Parathyroid adenoma (tissue), 2 donors: ENCODE results near the gene TRAPPC2B.

Experiments used
- H2AFZ ChIP-seq: fragments of 300-600 bp; sonication (generic); one replicate; pipeline ENCODE4 v1.7.0; 2017; ENCODE audit warnings: antibody characterized with exemption, mild to moderate bottlenecking
- H3K27ac ChIP-seq: fragments of 300-600 bp; sonication (generic); one replicate; pipeline ENCODE4 v1.7.0; 2017
- H3K27me3 ChIP-seq: fragments of 300-600 bp; sonication (generic); one replicate; pipeline ENCODE4 v1.7.0; 2017; ENCODE audit warnings: low read length; ENCODE audit not compliant: control insufficient read depth, insufficient read depth
- H3K36me3 ChIP-seq: fragments of 300-600 bp; sonication (generic); one replicate; pipeline ENCODE4 v1.7.0; 2017; ENCODE audit warnings: low read length; ENCODE audit not compliant: control insufficient read depth, insufficient read depth
- H3K4me1 ChIP-seq: fragments of 300-600 bp; sonication (generic); one replicate; pipeline ENCODE4 v1.7.0; 2017; ENCODE audit warnings: control low read depth
- H3K4me2 ChIP-seq: fragments of 300-600 bp; sonication (generic); one replicate; pipeline ENCODE4 v1.7.0; 2017; ENCODE audit warnings: low read length
- H3K4me3 ChIP-seq: fragments of 300-600 bp; sonication (generic); one replicate; pipeline ENCODE4 v1.7.0; 2017; ENCODE audit warnings: low read depth, low read length
- H3K79me2 ChIP-seq: fragments of 300-600 bp; sonication (generic); one replicate; pipeline ENCODE4 v1.7.0; 2017; ENCODE audit warnings: control low read depth
- H3K9ac ChIP-seq: fragments of 300-600 bp; sonication (generic); one replicate; pipeline ENCODE4 v1.7.0; 2017; ENCODE audit warnings: mild to moderate bottlenecking
- H3K9me3 ChIP-seq: fragments of 300-600 bp; sonication (generic); one replicate; pipeline ENCODE4 v1.7.0; 2017; ENCODE audit warnings: low read length; ENCODE audit not compliant: control insufficient read depth
- TF ChIP-seq, protein P1 (sequence below): fragments of 300-600 bp; sonication (generic); IDR thresholded peaks from one replicate; pipeline ENCODE4 v1.7.0; 2017; ENCODE audit warnings: antibody characterized with exemption, mild to moderate bottlenecking
- donor health status: primary hyperparathyroidism.

Gene TRAPPC2B

DNA sequence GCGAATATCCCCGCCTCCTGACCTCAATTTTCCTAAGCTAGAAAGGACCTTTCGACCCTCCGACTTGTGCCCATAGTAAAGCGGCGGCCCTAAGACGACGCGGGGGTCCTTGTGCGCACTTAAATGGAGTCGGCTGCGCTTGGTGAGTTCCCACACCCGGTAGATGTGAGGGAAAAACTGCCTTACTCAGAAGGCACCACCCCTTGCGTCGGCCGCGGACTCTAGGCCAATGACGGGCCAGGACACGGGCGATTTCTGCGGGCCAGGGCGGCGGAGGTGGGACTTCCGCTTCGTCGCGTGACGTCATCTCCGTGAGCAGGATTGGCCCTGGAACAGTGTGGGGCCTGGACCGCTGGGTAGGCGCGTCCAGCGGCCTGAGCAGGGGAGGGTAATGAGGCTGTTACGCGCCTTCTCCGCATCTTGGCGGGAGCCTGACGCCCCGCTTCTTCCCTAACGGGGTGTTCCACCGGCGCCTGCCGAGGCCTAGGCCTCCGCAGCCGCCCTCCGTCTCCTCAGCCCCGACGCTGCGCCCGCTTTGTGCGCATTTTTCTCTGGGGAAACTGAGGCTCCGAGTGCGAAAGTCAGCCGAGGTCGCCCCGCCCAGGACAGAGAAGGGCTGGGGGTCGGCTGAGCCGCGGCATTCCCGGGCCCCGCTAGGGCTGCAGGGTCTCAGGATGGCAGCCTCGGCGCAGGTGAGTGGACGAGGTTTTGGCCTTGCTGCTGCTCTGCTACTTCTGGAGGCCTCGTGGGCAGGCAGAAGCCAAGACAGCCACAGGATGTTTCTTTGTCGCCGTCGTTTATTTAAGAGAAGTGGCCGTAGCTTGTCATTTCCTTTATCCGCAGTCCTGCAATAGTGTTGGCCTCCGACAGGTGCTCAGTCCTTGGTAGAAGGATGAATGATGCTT lies 42.9 kb upstream of the TRAPPC2B start, which contains the start of gene ZNF543:
ZNF543 (plus strand) TSS at position 293 of the 905 bp plus-strand sequence; CDS start at position 675, 382 bp downstream.
- peak within 1 kb of the TSS; percentile 89 for H3K9ac ChIP-seq
- H3K36me3 ChIP-seq, result no peaks in the 10 kb centered on the region
- H3K79me2 ChIP-seq, result peaks cover 32% of the 10 kb centered on the region
- no peaks in the 10 kb centered on the region for H3K27me3 ChIP-seq
- peak within 1 kb of the TSS; percentile 91 for H3K27ac ChIP-seq
- peaks cover 3% of the 10 kb centered on the region for H3K4me1 ChIP-seq
- H3K9me3 ChIP-seq, result no peaks in the 10 kb centered on the region
- TF ChIP-seq, protein P1, sequence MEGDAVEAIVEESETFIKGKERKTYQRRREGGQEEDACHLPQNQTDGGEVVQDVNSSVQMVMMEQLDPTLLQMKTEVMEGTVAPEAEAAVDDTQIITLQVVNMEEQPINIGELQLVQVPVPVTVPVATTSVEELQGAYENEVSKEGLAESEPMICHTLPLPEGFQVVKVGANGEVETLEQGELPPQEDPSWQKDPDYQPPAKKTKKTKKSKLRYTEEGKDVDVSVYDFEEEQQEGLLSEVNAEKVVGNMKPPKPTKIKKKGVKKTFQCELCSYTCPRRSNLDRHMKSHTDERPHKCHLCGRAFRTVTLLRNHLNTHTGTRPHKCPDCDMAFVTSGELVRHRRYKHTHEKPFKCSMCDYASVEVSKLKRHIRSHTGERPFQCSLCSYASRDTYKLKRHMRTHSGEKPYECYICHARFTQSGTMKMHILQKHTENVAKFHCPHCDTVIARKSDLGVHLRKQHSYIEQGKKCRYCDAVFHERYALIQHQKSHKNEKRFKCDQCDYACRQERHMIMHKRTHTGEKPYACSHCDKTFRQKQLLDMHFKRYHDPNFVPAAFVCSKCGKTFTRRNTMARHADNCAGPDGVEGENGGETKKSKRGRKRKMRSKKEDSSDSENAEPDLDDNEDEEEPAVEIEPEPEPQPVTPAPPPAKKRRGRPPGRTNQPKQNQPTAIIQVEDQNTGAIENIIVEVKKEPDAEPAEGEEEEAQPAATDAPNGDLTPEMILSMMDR, result no peak
- H3K4me3 ChIP-seq, result peak within 1 kb of the TSS; percentile 94
- peak within 1 kb of the TSS; percentile 86 for H3K4me2 ChIP-seq
- H2AFZ ChIP-seq, result peak within 1 kb of the TSS; percentile 94

DNA sequence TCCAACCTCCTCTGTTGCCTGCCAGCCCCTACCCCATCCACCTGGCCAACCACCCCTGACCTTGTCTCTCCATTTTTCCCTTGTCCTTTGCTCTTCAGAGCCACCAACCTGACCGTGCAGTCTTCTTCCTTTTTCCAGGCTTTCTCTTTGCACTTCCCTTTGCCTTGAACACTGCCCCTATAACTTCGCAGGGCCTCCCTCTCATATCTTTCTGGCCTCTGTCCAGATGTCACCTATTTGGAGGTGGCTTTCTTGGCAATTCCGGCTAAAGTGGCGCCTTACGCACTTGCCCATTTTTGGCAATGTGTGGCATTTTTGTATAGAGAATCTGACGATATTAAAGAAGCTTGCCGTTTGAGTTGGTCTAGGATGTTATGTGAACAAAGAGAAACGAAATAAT lies 42.2 kb upstream of the TRAPPC2B start:
- peak overlapping the region; percentile 91 for H3K27ac ChIP-seq

DNA sequence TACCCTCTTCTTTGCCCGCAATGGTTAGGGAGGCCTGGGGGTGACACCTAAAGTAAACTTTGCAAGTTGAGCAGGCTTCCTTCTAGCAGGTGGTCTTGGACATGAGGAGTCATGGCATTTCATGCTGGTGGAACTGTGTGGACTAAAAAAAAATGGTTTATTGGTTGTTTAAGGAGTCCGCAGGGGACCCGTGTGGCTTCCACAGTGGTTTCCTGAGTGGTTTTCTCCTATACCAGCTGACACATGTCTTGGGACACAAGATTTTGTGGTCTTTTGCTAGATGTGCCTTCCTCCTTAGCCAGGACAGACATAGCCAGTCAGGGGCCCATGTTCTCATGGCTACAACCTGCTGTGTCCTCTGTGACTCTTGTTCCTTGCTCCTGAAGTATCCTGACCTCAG lies 41.6 kb upstream of the TRAPPC2B start:
- Histone ChIP-seq H3K9me3 (no peaks in the 10 kb centered on the region), H3K4me1 (peaks cover 3% of the 10 kb centered on the region), H3K4me3 (peak overlapping the region; percentile 94), H3K27me3 (no peaks in the 10 kb centered on the region), H3K4me2 (peak overlapping the region; percentile 86), H3K9ac (no peak overlapping the region), H3K36me3 (no peaks in the 10 kb centered on the region), H3K27ac (peak overlapping the region; percentile 91), H2AFZ (no peak overlapping the region), H3K79me2 (peaks cover 32% of the 10 kb centered on the region)
- TF ChIP-seq, protein P1, result no peak

More for the DNA sequence above, 42.2 kb upstream of the TRAPPC2B start:
- H3K4me2 ChIP-seq, result peak overlapping the region; percentile 86
- no peaks in the 10 kb centered on the region for H3K36me3 ChIP-seq
- H3K79me2 ChIP-seq, result peaks cover 32% of the 10 kb centered on the region
- peak overlapping the region; percentile 94 for H2AFZ ChIP-seq
- H3K9me3 ChIP-seq, result no peaks in the 10 kb centered on the region
- TF ChIP-seq, protein P1, result no peak
- no peaks in the 10 kb centered on the region for H3K27me3 ChIP-seq
- peak overlapping the region; percentile 89 for H3K9ac ChIP-seq
- H3K4me3 ChIP-seq, result peak overlapping the region; percentile 94
- H3K4me1 ChIP-seq, result peaks cover 3% of the 10 kb centered on the region

GRCh38 chr19:57324992-57325391 lies 38.4 kb upstream of the TRAPPC2B start:
- no peak overlapping the region for H3K9ac ChIP-seq
- no peak overlapping the region for H3K4me2 ChIP-seq
- H3K79me2 ChIP-seq, result peaks cover 32% of the 10 kb centered on the region
- TF ChIP-seq, protein P1, result no peak
- no peaks in the 10 kb centered on the region for H3K4me1 ChIP-seq
- H2AFZ ChIP-seq, result no peak overlapping the region
- no peaks in the 10 kb centered on the region for H3K36me3 ChIP-seq
- no peaks in the 10 kb centered on the region for H3K27me3 ChIP-seq
- H3K27ac ChIP-seq, result no peak overlapping the region
- no peak overlapping the region for H3K4me3 ChIP-seq
- H3K9me3 ChIP-seq, result no peaks in the 10 kb centered on the region
